ENCODE measurements around the gene JMJD1C. TPM values are rescaled to one million over a fixed set of nuclear protein-coding genes. Genes with fewer than 3 reads are reported as not detected.
"Not testable (repeated sequence)": the region's sequence is repeated elsewhere in the genome, so short reads cannot be mapped to it uniquely, and the experiment has no call there.

JMJD1C gene
- total and polyA plus RNA-seq, 12 donors: 36.0 to 124 (median 57.2) TPM

DNA sequence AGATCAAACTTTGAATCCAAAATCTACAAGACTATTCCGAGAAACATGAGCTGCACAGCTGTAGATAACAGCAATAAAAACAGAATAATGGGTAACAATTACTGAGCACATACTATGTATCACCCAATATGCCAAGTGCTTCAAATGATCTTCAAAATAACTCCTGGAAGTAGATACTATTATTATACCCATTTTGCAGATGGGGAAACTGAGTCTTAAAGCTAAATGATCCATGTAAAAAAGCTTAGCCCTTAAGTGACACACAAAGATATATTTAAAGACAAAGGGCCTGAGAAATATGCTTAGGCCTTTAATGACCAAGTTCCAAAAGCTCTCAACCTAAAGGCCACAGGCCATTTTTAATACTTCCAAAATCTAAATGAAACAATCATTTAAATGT lies 37.1 kb upstream of the JMJD1C start:
- Histone ChIP-seq H3K27me3 (no peaks in the 10 kb centered on the region), H3K4me1 (replicated peaks in 1 of 2) (peaks cover 0 to 31% of the 10 kb centered on the region in 2 donors), H3K36me3 (replicated peaks in 1 of 2) (no peaks in the 10 kb centered on the region), H3K4me3 (no peak overlapping the region), H3K27ac (no peak overlapping the region), H3K9me3 (replicated peaks in 1 of 3) (no peaks in the 10 kb centered on the region)
- intact Hi-C loops (cut with DNase I): no loop called here
- no peak for TF ChIP-seq POLR2A (IDR thresholded peaks at IDR 0.05)
- TF ChIP-seq, protein P1, sequence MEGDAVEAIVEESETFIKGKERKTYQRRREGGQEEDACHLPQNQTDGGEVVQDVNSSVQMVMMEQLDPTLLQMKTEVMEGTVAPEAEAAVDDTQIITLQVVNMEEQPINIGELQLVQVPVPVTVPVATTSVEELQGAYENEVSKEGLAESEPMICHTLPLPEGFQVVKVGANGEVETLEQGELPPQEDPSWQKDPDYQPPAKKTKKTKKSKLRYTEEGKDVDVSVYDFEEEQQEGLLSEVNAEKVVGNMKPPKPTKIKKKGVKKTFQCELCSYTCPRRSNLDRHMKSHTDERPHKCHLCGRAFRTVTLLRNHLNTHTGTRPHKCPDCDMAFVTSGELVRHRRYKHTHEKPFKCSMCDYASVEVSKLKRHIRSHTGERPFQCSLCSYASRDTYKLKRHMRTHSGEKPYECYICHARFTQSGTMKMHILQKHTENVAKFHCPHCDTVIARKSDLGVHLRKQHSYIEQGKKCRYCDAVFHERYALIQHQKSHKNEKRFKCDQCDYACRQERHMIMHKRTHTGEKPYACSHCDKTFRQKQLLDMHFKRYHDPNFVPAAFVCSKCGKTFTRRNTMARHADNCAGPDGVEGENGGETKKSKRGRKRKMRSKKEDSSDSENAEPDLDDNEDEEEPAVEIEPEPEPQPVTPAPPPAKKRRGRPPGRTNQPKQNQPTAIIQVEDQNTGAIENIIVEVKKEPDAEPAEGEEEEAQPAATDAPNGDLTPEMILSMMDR (IDR thresholded peaks at IDR 0.05): no peak
- DNase-seq: no peak
- WGBS, 4 donors: 96 to 98% (median 97%) methylated on average over 1 of the region's 1 CpG

DNA sequence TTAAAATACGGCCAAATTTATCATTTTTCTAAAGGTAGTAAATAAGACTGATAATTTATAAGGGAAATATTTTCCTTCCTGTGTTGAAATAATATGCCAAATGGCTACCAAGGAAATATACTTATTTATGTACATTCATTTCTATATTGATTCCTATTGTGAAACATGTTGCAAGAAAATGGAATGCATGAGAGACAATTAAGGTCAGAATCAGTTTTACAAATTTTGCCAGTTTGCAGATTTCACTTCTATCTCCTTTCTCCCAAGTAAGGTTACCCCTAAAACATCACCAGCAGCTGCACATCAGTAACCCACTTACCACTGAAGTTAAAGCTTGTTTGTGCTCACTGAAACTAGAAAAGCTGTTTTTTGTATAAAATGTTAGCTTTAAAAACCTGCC lies 36.2 kb upstream of the JMJD1C start:
- H3K9me3 ChIP-seq (replicated peaks in 1 of 3): no peaks in the 10 kb centered on the region
- no peak for DNase-seq
- TF ChIP-seq, protein P1 (IDR thresholded peaks at IDR 0.05): no peak
- no peak for TF ChIP-seq POLR2A (IDR thresholded peaks at IDR 0.05)
- H3K36me3 ChIP-seq (replicated peaks in 1 of 2): no peaks in the 10 kb centered on the region
- intact Hi-C loops (cut with DNase I): no loop called here
- 87 to 95% (median 91%) methylated on average over 1 of the region's 1 CpG for WGBS, 4 donors
- H3K27ac ChIP-seq: no peak overlapping the region
- H3K4me3 ChIP-seq: no peak overlapping the region
- H3K4me1 ChIP-seq (replicated peaks in 1 of 2): peaks cover 0 to 35% of the 10 kb centered on the region in 2 donors
- H3K27me3 ChIP-seq: no peaks in the 10 kb centered on the region

DNA sequence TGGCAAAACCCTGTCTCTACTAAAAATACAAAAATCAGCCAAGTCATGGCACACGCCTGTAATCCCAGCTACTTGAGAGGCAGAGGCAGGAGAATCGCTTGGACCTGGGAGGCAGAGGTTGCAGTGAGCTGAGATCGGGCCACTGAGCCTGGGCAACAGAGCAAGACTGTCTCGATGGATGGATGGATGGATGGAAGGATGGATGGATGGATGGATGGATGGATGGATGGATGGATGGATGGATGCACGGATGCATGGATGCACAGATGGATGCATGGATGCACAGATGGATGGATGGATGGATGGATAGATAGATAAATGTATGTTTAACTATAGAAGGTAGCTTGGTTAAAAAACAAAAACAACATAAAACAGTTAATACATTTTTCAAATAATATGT lies 34.8 kb upstream of the JMJD1C start:
- H3K4me1 ChIP-seq (replicated peaks in 1 of 2): peaks cover 0 to 27% of the 10 kb centered on the region in 2 donors
- intact Hi-C loops (cut with DNase I); H3K4me3 ChIP-seq; H3K9me3 ChIP-seq (replicated peaks in 1 of 3); H3K36me3 ChIP-seq (replicated peaks in 1 of 2); DNase-seq; H3K27ac ChIP-seq; H3K27me3 ChIP-seq: not testable (repeated sequence)
- WGBS, 4 donors: 89 to 96% (median 95%) methylated on average over 5 of the region's 5 CpGs

DNA sequence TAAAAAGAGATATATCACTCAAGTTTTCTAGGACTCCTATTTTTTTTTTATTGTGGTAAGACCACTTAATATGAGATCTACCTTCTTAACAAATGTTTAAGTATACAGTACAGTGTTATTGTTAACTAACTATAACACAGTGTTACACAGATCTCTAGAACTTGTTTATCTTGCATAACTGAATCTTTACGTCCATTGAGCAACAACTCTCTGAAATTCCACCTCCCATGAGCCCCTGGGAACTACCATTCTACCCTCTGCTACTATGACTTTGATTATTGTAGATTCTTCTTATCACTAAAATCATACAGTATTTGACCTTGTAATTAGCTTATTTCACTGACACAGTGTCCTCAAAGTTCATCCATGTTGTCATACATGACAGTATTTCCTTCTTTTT lies 32.9 kb upstream of the JMJD1C start:
- Histone ChIP-seq H3K36me3 (replicated peaks in 1 of 2) (no peaks in the 10 kb centered on the region), H3K27me3 (no peaks in the 10 kb centered on the region), H3K4me3 (no peak overlapping the region), H3K27ac (no peak overlapping the region), H3K9me3 (replicated peaks in 1 of 3) (no peaks in the 10 kb centered on the region), H3K4me1 (replicated peaks in 1 of 2) (peaks cover 0 to 21% of the 10 kb centered on the region in 2 donors)
- DNase-seq: no peak
- TF ChIP-seq POLR2A (IDR thresholded peaks at IDR 0.05): no peak
- TF ChIP-seq, protein P1 (IDR thresholded peaks at IDR 0.05): no peak
- WGBS, 4 donors: 61 to 86% (median 70%) methylated on average over 1 of the region's 1 CpG
- intact Hi-C loops (cut with DNase I): no loop called here

DNA sequence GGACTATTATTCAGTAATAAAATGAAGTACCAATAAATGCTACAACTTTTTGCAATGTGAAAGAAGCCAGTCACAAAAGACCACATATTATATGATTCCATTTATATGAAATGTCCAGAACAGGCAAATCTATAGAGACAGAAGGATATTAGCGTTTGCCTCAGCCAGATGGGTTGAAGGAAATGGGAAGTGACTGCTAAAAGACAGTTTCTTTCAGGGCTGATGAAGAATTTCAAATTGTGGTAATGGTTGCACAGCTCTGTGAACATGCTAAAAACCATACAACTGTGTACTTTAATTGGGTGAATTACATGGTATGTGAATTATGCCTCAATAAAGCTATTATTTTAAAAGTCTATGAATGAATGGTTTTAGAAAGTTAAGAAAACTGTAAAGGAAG lies 31.5 kb upstream of the JMJD1C start:
- H3K36me3 ChIP-seq (replicated peaks in 1 of 2): no peaks in the 10 kb centered on the region
- H3K27ac ChIP-seq: no peak overlapping the region
- no peak overlapping the region for H3K4me3 ChIP-seq
- peaks cover 5 to 28% of the 10 kb centered on the region in 2 donors for H3K4me1 ChIP-seq (replicated peaks in 1 of 2)
- TF ChIP-seq POLR2A (IDR thresholded peaks at IDR 0.05): no peak
- TF ChIP-seq, protein P1 (IDR thresholded peaks at IDR 0.05): no peak
- intact Hi-C loops (cut with DNase I): no loop called here
- no peaks in the 10 kb centered on the region for H3K27me3 ChIP-seq
- no peaks in the 10 kb centered on the region for H3K9me3 ChIP-seq (replicated peaks in 1 of 3)
- DNase-seq: no peak
- WGBS, 4 donors: 59 to 74% (median 65%) methylated on average over 1 of the region's 1 CpG

All from adrenal gland (tissue), 12 donors.